ENCODE measurements around the gene ACBD7. TPM values are rescaled to one million over a fixed set of nuclear protein-coding genes. Genes with fewer than 3 reads are reported as not detected.

The ACBD7 gene
- total RNA-seq, 1 donor from 2014 or later: 0.99 TPM

Other genes with a start within 250 kb of the ACBD7 start
- gene SUV39H2, start 209.9 kb downstream of the ACBD7 start, total RNA-seq: 13.1 TPM
- gene DCLRE1C, start 134.7 kb downstream of the ACBD7 start, total RNA-seq: 8.3 TPM
- not detected for gene MEIG1, start 129.4 kb downstream of the ACBD7 start, total RNA-seq
- gene OLAH, start 44.8 kb downstream of the ACBD7 start, total RNA-seq: not detected
- gene RPP38, start 8.6 kb upstream of the ACBD7 start, total RNA-seq: 5.2 TPM
- gene NMT2, start 79.9 kb upstream of the ACBD7 start, total RNA-seq: 22.0 TPM

All from skin of body (tissue), 1 donor.